Cardiac septum (tissue), 1 donor: ENCODE data around the gene MAT2A. TPM values are rescaled to one million over a fixed set of nuclear protein-coding genes. Genes with fewer than 3 reads are reported as not detected.

Experiments used
- DNase-seq: peaks from one replicate; pipeline ENCODE4 v3.0.0-alpha.2; 2020; ENCODE audit warnings: low spot score
- intact Hi-C: fragments of 100-400 bp; cut with DNase I; formaldehyde crosslinking; loops from one replicate; pipeline ENCODE4 v1.14.0; 2022
- total RNA-seq: library from RNA; stranded (reverse); fragmentation: NEBNext Ultra II Directional; extraction: Animal tissue kit (Norgen Biotek cat#: 25700); gene quantifications from one replicate; pipeline ENCODE4 v1.2.1, GENCODE V29; 2021
- donor health status: DM: no; HTN: no; CAD: no.

The MAT2A gene
- total RNA-seq, 1 donor from 2014 or later: 146 TPM

- DNase-seq: no peak
- intact Hi-C loops: loop anchor here (5.0 kb wide), 1 partner anchor 38 kb away; the partner anchor contains the start of gene TMEM150A
Measured at GRCh38 chr2:85564144-85564563, 25.2 kb downstream of the MAT2A start.

- intact Hi-C loops: no loop called here
- no peak for DNase-seq
Measured at GRCh38 chr2:85566265-85566664, 27.3 kb downstream of the MAT2A start.

GRCh38 chr2:85575739-85576138, 36.8 kb downstream of the MAT2A start:
- DNase-seq: no peak
- intact Hi-C loops: no loop called here

GRCh38 chr2:85577063-85577385, 38.1 kb downstream of the MAT2A start:
- intact Hi-C loops: no loop called here
- no peak for DNase-seq

GRCh38 chr2:85577386-85578242, 38.6 kb downstream of the MAT2A start, which contains the start of gene VAMP8:
VAMP8 (plus strand) TSS chr2:85577586; CDS start chr2:85577647, 61 bp downstream.
- intact Hi-C loops: no loop called here
- DNase-seq: no peak

GRCh38 chr2:85578243-85579180, 39.5 kb downstream of the MAT2A start:
- intact Hi-C loops: no loop called here
- peak; percentile 83 for DNase-seq

GRCh38 chr2:85579266-85579935, 40.4 kb downstream of the MAT2A start:
- intact Hi-C loops: no loop called here
- DNase-seq: no peak

GRCh38 chr2:85580206-85580605, 41.2 kb downstream of the MAT2A start:
- intact Hi-C loops: no loop called here
- no peak for DNase-seq

GRCh38 chr2:85582492-85582891, 43.5 kb downstream of the MAT2A start:
- intact Hi-C loops: no loop called here
- no peak for DNase-seq

- intact Hi-C loops: no loop called here
- DNase-seq: no peak
Measured at GRCh38 chr2:85583667-85584353, 44.8 kb downstream of the MAT2A start.

GRCh38 chr2:85584354-85584856, 45.4 kb downstream of the MAT2A start, which contains the start of gene VAMP5:
VAMP5 (plus strand) TSS chr2:85584431; CDS start chr2:85584491, 60 bp downstream.
- intact Hi-C loops: no loop called here
- DNase-seq: peak; percentile 81

- DNase-seq: no peak
- intact Hi-C loops: no loop called here
Measured at GRCh38 chr2:85584857-85585780, 46.2 kb downstream of the MAT2A start.

GRCh38 chr2:85585781-85586105, 46.8 kb downstream of the MAT2A start:
- intact Hi-C loops: no loop called here
- DNase-seq: no peak

GRCh38 chr2:85588236-85588635, 49.3 kb downstream of the MAT2A start:
- no peak for DNase-seq
- intact Hi-C loops: no loop called here

- intact Hi-C loops: no loop called here
- DNase-seq: no peak
Measured at GRCh38 chr2:85588645-85589044, 49.7 kb downstream of the MAT2A start.

GRCh38 chr2:85589181-85589580, 50.2 kb downstream of the MAT2A start:
- DNase-seq: no peak
- intact Hi-C loops: no loop called here

GRCh38 chr2:85589982-85590791, 51.2 kb downstream of the MAT2A start:
- DNase-seq: no peak
- intact Hi-C loops: no loop called here
